Measurements from ENCODE around the gene DYNC2I2.
"Not testable (repeated sequence)": the region's sequence is repeated elsewhere in the genome, so short reads cannot be mapped to it uniquely, and the experiment has no call there.

Gene DYNC2I2

DNA sequence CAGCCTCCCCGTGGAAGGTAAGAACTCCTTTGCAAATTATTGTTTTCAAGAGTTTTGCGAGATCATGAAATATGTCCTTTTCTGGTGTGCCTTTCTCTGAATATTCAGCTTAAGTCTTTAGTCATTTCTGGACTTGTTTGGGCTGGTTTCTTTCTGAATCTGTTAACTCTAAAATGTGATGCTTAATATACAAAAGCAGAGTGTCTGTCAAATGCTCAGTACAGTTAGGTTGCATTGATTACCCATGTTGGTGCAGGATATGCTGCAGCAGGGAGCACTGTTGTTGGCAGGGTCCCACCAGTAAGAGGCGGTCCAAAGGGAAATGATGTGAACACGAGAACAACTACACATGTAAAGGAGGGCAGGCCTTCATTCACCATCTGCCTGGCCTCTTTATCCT is 56.5 kb downstream of the DYNC2I2 start:
- POLR2A ChIA-PET (ENCODE audit: low non-redundant PET) = no interaction called here
- DNase-seq (ENCODE audit: low spot score) = no peak
- CTCF ChIA-PET = no interaction called here
- TF ChIP-seq, protein P1, sequence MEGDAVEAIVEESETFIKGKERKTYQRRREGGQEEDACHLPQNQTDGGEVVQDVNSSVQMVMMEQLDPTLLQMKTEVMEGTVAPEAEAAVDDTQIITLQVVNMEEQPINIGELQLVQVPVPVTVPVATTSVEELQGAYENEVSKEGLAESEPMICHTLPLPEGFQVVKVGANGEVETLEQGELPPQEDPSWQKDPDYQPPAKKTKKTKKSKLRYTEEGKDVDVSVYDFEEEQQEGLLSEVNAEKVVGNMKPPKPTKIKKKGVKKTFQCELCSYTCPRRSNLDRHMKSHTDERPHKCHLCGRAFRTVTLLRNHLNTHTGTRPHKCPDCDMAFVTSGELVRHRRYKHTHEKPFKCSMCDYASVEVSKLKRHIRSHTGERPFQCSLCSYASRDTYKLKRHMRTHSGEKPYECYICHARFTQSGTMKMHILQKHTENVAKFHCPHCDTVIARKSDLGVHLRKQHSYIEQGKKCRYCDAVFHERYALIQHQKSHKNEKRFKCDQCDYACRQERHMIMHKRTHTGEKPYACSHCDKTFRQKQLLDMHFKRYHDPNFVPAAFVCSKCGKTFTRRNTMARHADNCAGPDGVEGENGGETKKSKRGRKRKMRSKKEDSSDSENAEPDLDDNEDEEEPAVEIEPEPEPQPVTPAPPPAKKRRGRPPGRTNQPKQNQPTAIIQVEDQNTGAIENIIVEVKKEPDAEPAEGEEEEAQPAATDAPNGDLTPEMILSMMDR (conservative IDR thresholded peaks at IDR 0.05; ENCODE audit: low read depth) = no peak
- no peak overlapping the region; the same call in 1 of the 2 replicates for H3K27ac ChIP-seq

DNA sequence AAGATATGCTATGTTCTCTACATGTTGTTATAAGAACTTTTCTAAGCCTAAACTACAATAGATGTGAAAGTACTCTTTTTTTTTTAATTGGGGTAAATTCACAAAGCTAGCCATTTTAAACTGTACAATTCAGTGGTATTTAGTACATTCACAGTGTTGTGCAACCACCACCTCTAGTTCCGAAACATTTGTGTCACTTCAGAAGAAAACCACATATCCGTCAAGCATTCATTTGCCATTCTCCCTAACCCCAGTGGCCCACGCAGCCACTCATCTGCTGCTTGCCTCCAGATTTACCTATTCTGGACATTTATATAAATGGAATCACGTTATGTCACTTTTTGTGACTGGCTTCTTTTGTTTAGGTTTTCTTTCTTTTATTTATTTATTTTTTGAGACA is 61.2 kb downstream of the DYNC2I2 start:
- no peak for DNase-seq (ENCODE audit: low spot score)
- TF ChIP-seq, protein P1 (conservative IDR thresholded peaks at IDR 0.05; ENCODE audit: low read depth) = no peak
- H3K27ac ChIP-seq = no peak overlapping the region
- ChIA-PET CTCF (interaction anchor here (1.0 kb wide), 1 partner anchor 11 kb away, joined by 5 read pairs; no protein-coding TSS in a partner anchor), POLR2A (ENCODE audit: low non-redundant PET) (no interaction called here)

DNA sequence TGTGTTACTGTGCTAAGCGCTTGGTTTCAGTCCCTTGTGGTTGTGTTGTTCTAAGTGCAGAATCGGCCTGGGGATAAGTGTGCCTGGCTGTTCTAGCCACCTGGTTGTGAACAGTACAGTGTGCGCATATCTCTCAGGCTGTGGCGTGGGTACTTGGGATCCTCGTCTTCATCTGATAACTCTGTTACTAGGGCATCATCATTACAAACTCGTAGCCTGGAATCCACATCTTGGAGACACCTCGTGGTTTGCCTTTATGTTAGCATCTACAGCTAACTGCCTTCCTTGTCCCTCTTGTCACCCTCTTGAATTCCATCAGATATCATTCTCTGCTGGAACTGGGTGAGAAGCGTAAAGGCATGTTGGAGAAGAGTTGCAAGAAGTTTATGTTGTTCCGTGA is 62.8 kb downstream of the DYNC2I2 start:
- H3K27ac ChIP-seq = no peak overlapping the region
- DNase-seq (ENCODE audit: low spot score) = no peak
- ChIA-PET POLR2A (ENCODE audit: low non-redundant PET) (no interaction called here), CTCF (interaction anchor here (1.8 kb wide), 1 partner anchor 10 kb away, joined by 8 read pairs; no protein-coding TSS in a partner anchor)
- TF ChIP-seq, protein P1 (conservative IDR thresholded peaks at IDR 0.05; ENCODE audit: low read depth) = no peak

DNA sequence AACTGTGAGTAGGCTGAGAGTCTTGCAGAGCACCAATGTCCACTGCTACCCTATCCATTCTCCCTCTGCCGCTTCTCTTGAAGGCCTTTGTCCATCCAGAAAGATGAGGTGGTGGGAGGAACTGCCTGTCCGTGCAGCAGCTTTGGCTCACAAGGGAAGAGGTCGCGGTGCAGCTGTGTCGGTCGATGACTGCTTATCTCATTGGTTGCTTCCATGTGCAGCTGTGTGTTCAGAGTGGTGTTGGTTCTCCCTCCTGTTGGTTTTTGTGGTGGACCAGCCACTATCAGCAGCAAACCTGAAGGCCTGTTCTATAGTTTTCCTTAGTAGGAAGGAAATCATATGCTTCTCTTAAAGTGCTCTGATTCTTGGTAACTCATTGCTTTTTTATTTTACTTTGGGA is 63.6 kb downstream of the DYNC2I2 start:
- TF ChIP-seq, protein P1 (conservative IDR thresholded peaks at IDR 0.05; ENCODE audit: low read depth) = no peak
- CTCF ChIA-PET = interaction anchor here (0.6 to 1.8 kb wide), 2 partner anchors 11 to 391 kb away, joined by 3 to 8 read pairs; no protein-coding TSS in a partner anchor
- POLR2A ChIA-PET (ENCODE audit: low non-redundant PET) = no interaction called here

DNA sequence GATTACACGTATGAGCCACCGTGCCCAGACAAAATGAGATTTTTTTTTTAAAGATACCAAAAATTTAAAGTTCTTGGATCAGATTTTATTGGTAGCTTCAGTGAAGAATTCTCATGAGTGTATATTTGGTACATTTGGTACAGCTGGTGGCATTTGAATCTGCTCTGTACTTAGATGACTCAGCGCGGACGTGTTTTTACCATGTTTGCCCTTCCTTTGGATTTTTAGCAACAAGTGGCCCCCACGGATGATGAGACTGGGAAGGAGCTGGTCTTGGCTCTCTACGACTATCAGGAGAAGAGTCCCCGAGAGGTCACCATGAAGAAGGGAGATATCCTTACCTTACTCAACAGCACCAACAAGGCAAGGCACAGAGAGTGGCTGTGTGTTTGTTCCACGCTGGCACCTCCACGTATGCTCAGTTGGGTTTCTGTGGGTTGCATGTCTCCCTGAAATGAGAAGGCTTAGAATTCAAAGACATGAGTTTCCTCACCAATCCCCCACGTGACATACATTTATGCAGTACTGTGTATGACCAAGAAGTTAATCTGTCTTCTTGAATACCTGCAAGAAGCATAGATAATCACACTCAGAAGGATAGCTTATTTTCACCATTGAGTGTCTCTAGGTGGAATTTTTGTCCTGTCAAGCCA is 67.9 kb downstream of the DYNC2I2 start:
- ChIA-PET POLR2A (ENCODE audit: low non-redundant PET) (no interaction called here), CTCF (no interaction called here)

More for the DNA sequence above, 63.6 kb downstream of the DYNC2I2 start:
- H3K27ac ChIP-seq = peak overlapping the region; percentile 20
- DNase-seq (ENCODE audit: low spot score) = no peak

DNA sequence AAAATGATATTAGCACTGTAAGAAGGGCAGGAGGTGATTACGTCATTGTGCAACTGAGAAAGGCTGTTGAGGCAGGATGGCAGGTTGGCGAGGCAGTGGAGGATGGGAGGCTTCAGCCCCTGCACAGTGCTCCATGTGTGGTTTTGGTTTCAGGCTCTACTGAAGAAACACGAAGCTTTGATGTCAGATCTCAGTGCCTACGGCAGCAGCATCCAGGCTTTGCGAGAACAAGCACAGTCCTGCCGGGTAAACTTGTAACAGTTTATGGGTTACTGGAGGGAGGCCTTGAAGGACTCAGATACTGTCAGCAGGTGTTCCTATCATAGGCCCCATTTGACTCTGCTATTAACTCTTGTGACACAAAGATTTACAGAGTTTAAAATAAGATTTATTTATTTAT is 69.2 kb downstream of the DYNC2I2 start:
- H3K27ac ChIP-seq = peak overlapping the region; percentile 19
- no peak for DNase-seq (ENCODE audit: low spot score)
- POLR2A ChIA-PET (ENCODE audit: low non-redundant PET) = no interaction called here
- TF ChIP-seq, protein P1 (conservative IDR thresholded peaks at IDR 0.05; ENCODE audit: low read depth) = no peak
- CTCF ChIA-PET = interaction anchor here (0.6 to 0.7 kb wide), 3 partner anchors 14 to 341 kb away, joined by 3 to 4 read pairs (median 4); no protein-coding TSS in a partner anchor

More for the DNA sequence above, 67.9 kb downstream of the DYNC2I2 start:
- no peak for DNase-seq (ENCODE audit: low spot score)
- TF ChIP-seq, protein P1 (conservative IDR thresholded peaks at IDR 0.05; ENCODE audit: low read depth) = no peak
- H3K27ac ChIP-seq = no peak overlapping the region

DNA sequence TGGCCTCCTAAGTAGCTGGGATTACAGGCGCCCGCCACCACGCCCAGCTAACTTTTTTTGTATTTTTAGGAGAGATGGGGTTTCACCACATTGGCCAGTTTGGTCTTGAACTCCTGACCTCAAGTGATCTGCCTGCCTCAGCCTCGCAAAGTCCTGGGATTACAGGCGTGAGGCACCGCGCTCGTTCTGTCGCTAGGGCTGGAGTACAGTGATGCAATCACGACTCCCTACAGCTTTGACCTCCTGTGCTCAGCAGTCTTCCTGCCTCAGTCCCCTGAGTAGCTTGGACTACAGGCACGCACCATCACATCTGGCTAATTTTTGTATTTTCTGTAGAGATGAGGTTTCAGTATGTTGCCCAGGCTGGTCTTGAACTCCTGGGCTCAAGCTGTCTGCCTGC is 69.7 kb downstream of the DYNC2I2 start:
- H3K27ac ChIP-seq = peak overlapping the region; percentile 19
- CTCF ChIA-PET = interaction anchor here (0.6 to 1.2 kb wide), 3 partner anchors 14 to 341 kb away, joined by 3 to 5 read pairs (median 4); no protein-coding TSS in a partner anchor
- POLR2A ChIA-PET (ENCODE audit: low non-redundant PET); DNase-seq (ENCODE audit: low spot score): not testable (repeated sequence)

DNA sequence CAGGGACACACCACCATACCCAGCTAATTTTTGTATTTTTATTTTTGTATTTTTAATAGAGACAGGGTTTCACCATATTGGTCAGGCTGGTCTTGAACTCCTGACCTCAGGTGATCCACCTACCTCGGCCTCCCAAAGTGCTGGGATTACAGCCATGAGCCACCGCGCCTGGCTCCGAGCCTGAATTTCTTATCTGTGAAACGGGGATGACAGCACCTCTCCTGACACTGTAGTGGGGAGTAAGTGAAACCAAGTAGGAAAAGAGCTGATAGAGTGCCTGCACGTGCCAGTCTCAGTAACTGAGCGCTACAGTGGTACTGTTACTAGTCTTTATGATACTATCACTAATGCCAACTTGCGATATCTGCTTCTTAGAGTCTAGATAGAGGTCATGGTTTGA is 71.5 kb downstream of the DYNC2I2 start:
- DNase-seq (ENCODE audit: low spot score); H3K27ac ChIP-seq: not testable (repeated sequence)
- CTCF ChIA-PET = interaction anchor here (1.9 kb wide), 1 partner anchor 10 kb away, joined by 5 read pairs; no protein-coding TSS in a partner anchor
- POLR2A ChIA-PET (ENCODE audit: low non-redundant PET) = interaction anchor here (0.7 kb wide), 1 partner anchor 39 kb away, joined by 4 read pairs; no protein-coding TSS in a partner anchor

Data from RWPE1 (cell line).